Neural cell (in vitro differentiated cells): ENCODE data around the gene MED15. TPM values are rescaled to one million over a fixed set of nuclear protein-coding genes. Genes with fewer than 3 reads are reported as not detected.

ENCODE experiments used
- H2AFZ ChIP-seq: fragments of 200-600, 300-800 bp; sonication (generic), shearing (Covaris generic); 2 replicates; pipeline ENCODE4 v1.6.0; 2014; ENCODE audit warnings: low read depth, mild to moderate bottlenecking, antibody characterized with exemption, low read length, moderate library complexity
- H3F3A ChIP-seq: fragments of 200-600 bp; shearing (Covaris generic); 2 replicates; pipeline ENCODE4 v1.6.1; 2016; ENCODE audit warnings: mild to moderate bottlenecking, moderate library complexity, mixed read lengths, antibody characterized with exemption, low read length; ENCODE audit not compliant: insufficient read depth, poor library complexity, severe bottlenecking
- H3K27ac ChIP-seq: fragments of 200-600, 300-800 bp; sonication (generic), shearing (Covaris generic); 2 replicates; pipeline ENCODE4 v1.5.1; 2014; ENCODE audit warnings: mild to moderate bottlenecking, low read length, moderate library complexity
- H3K27me3 ChIP-seq: fragments of 300-800, 200-600 bp; sonication (generic), shearing (Covaris generic); 2 replicates; pipeline ENCODE4 v1.6.0; 2014; ENCODE audit warnings: mild to moderate bottlenecking, low read depth, low read length, moderate library complexity; ENCODE audit not compliant: insufficient read depth
- H3K36me3 ChIP-seq: fragments of 300-800, 200-600 bp; sonication (generic), shearing (Covaris generic); 2 replicates; pipeline ENCODE4 v1.5.1; 2014; ENCODE audit warnings: mild to moderate bottlenecking, antibody characterized with exemption, low read length, moderate library complexity; ENCODE audit not compliant: insufficient read depth
- H3K4me2 ChIP-seq: fragments of 300-800, 200-600 bp; sonication (generic), shearing (Covaris generic); 2 replicates; pipeline ENCODE4 v1.6.0; 2014; ENCODE audit warnings: mild to moderate bottlenecking, low read length
- H3K4me3 ChIP-seq: fragments of 300-800, 200-600 bp; sonication (generic), shearing (Covaris generic); 2 replicates; pipeline ENCODE4 v1.5.1; 2014; ENCODE audit warnings: mild to moderate bottlenecking, low read length, moderate library complexity
- H3K79me2 ChIP-seq: fragments of 200-600 bp; shearing (Covaris generic); replicated peaks from 2 replicates; pipeline ENCODE4 v1.6.0; 2014; ENCODE audit warnings: mild to moderate bottlenecking, low read length, moderate library complexity; ENCODE audit not compliant: insufficient read depth
- H3K9ac ChIP-seq: fragments of 300-800, 200-600 bp; sonication (generic), shearing (Covaris generic); 2 replicates; pipeline ENCODE4 v1.6.1; 2016; ENCODE audit warnings: mild to moderate bottlenecking, low read length, mixed read lengths
- H3K9me2 ChIP-seq: fragments of 200-600 bp; shearing (Covaris generic); 2 replicates; pipeline ENCODE4 v1.6.1; 2016; ENCODE audit warnings: mild to moderate bottlenecking, low read length, mixed read lengths; ENCODE audit not compliant: insufficient read depth
- H3K9me3 ChIP-seq: fragments of 200-600, 300-800 bp; sonication (generic), shearing (Covaris generic); 2 replicates; pipeline ENCODE4 v1.6.1; 2016; ENCODE audit warnings: mild to moderate bottlenecking, mixed run types, low read length, moderate library complexity, mixed read lengths
- H4K20me1 ChIP-seq: fragments of 200-600 bp; shearing (Covaris generic); 2 replicates; pipeline ENCODE4 v1.6.1; 2016; ENCODE audit warnings: mild to moderate bottlenecking, mixed run types; ENCODE audit not compliant: insufficient read depth
- EP300 ChIP-seq: fragments of 450-650 bp; conservative IDR thresholded peaks from 2 replicates; pipeline ENCODE4 v1.6.1; 2014; ENCODE audit warnings: antibody characterized with exemption, mild to moderate bottlenecking, moderate library complexity; ENCODE audit not compliant: poor library complexity, severe bottlenecking
- EZH2 ChIP-seq: fragments of 200-600, 300-800 bp; shearing (Covaris generic), sonication (generic); IDR thresholded peaks from 2 replicates; pipeline ENCODE4 v1.6.1; 2014; ENCODE audit warnings: antibody characterized with exemption, low read length, borderline replicate concordance, mild to moderate bottlenecking; ENCODE audit not compliant: insufficient read depth, poor library complexity, severe bottlenecking
- MXI1 ChIP-seq: fragments of 450-650 bp; conservative IDR thresholded peaks from 2 replicates; pipeline ENCODE4 v1.6.1; 2014; ENCODE audit warnings: antibody characterized with exemption, mild to moderate bottlenecking; ENCODE audit not compliant: poor library complexity, severe bottlenecking
- POLR2AphosphoS5 ChIP-seq: IDR thresholded peaks from 2 replicates; pipeline ENCODE4 v1.6.1; 2012
- RAD21 ChIP-seq: fragments of 450-650 bp; conservative IDR thresholded peaks from 2 replicates; pipeline ENCODE4 v1.6.1; 2014; ENCODE audit warnings: antibody characterized with exemption, mild to moderate bottlenecking, moderate library complexity
- REST ChIP-seq: IDR thresholded peaks from 2 replicates; pipeline ENCODE4 v1.6.1; 2012; ENCODE audit warnings: borderline replicate concordance
- SMC3 ChIP-seq: fragments of 450-650 bp; conservative IDR thresholded peaks from 2 replicates; pipeline ENCODE4 v1.6.1; 2014; ENCODE audit warnings: antibody characterized with exemption, mild to moderate bottlenecking, moderate library complexity; ENCODE audit not compliant: poor library complexity
- TAF1 ChIP-seq: IDR thresholded peaks from 2 replicates; pipeline ENCODE4 v1.6.1; 2012; ENCODE audit warnings: low read depth
- polyA plus RNA-seq: library from polyadenylated mRNA; depleted of rRNA; stranded (reverse); fragments of >200 nt; gene quantifications from 2 replicates; pipeline ENCODE4 v1.2.3, GENCODE V29; 2014
- TF ChIP-seq, protein P1 (sequence below): fragments of 450-650 bp; IDR thresholded peaks from 2 replicates; pipeline ENCODE4 v1.5.1; 2014; ENCODE audit warnings: antibody characterized with exemption, mild to moderate bottlenecking, moderate library complexity; ENCODE audit not compliant: poor library complexity, severe bottlenecking

The MED15 gene
- polyA plus RNA-seq, 1 donor from 2014 or later, result 13.2 TPM

- Histone ChIP-seq H3K9ac (no peak overlapping the region), H3F3A (no peaks in the 10 kb centered on the region), H2AFZ (no peak overlapping the region), H3K27ac (no peak overlapping the region), H3K4me2 (no peak overlapping the region), H3K79me2 (no peaks in the 10 kb centered on the region), H3K9me2 (no peaks in the 10 kb centered on the region), H3K36me3 (no peaks in the 10 kb centered on the region), H3K27me3 (no peaks in the 10 kb centered on the region), H3K9me3 (no peaks in the 10 kb centered on the region), H4K20me1 (no peaks in the 10 kb centered on the region), H3K4me3 (no peak overlapping the region)
- TF ChIP-seq, protein P1, sequence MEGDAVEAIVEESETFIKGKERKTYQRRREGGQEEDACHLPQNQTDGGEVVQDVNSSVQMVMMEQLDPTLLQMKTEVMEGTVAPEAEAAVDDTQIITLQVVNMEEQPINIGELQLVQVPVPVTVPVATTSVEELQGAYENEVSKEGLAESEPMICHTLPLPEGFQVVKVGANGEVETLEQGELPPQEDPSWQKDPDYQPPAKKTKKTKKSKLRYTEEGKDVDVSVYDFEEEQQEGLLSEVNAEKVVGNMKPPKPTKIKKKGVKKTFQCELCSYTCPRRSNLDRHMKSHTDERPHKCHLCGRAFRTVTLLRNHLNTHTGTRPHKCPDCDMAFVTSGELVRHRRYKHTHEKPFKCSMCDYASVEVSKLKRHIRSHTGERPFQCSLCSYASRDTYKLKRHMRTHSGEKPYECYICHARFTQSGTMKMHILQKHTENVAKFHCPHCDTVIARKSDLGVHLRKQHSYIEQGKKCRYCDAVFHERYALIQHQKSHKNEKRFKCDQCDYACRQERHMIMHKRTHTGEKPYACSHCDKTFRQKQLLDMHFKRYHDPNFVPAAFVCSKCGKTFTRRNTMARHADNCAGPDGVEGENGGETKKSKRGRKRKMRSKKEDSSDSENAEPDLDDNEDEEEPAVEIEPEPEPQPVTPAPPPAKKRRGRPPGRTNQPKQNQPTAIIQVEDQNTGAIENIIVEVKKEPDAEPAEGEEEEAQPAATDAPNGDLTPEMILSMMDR, result no peak
- TF ChIP-seq EP300 (no peak), RAD21 (no peak), MXI1 (no peak), SMC3 (no peak), EZH2 (no peak), TAF1 (no peak), REST (no peak), POLR2AphosphoS5 (no peak)
These were observed 97.4 kb downstream of the MED15 start for GRCh38 chr22:20604776-20605221.

GRCh38 chr22:20605328-20605727 lies 97.9 kb downstream of the MED15 start:
- Histone ChIP-seq H3K4me2 (no peak overlapping the region), H2AFZ (no peak overlapping the region), H3K9ac (no peak overlapping the region), H3K27me3 (no peaks in the 10 kb centered on the region), H4K20me1 (no peaks in the 10 kb centered on the region), H3K79me2 (no peaks in the 10 kb centered on the region), H3K9me2 (no peaks in the 10 kb centered on the region), H3K27ac (no peak overlapping the region), H3K36me3 (no peaks in the 10 kb centered on the region), H3K4me3 (no peak overlapping the region), H3F3A (no peaks in the 10 kb centered on the region), H3K9me3 (no peaks in the 10 kb centered on the region)
- TF ChIP-seq, protein P1, result no peak
- TF ChIP-seq TAF1 (no peak), SMC3 (no peak), REST (no peak), MXI1 (no peak), POLR2AphosphoS5 (no peak), RAD21 (no peak), EZH2 (no peak), EP300 (no peak)
